ENCODE measurements around the gene SLC35F6. TPM values are rescaled to one million over a fixed set of nuclear protein-coding genes. Genes with fewer than 3 reads are reported as not detected.

Gene SLC35F6
- total and polyA plus RNA-seq, 9 of the 15 experiments (the other 6 are each of a cell fraction or from before 2014, with no cell fraction given) = 11.9 to 47.3 (median 22.5) TPM

GRCh38 chr2:26769089-26769761, 5.1 kb downstream of the SLC35F6 start (continued):
- TF ChIP-seq ZNF407 (IDR thresholded peaks at IDR 0.05; ENCODE audit: low read depth) (no peak), BCLAF1 (IDR thresholded peaks at IDR 0.05; ENCODE audit: borderline replicate concordance in 1 of 2, control insufficient read depth in 1 of 2, low read depth in 2 of 2, low read length in 1 of 2) (no peak), ZBTB5 (IDR thresholded peaks at IDR 0.05) (no peak), ZNF79 (CRISPR knock-in tag; IDR thresholded peaks at IDR 0.05; ENCODE audit: low read depth) (no peak), TFAP4 (CRISPR knock-in tag; IDR thresholded peaks at IDR 0.05; ENCODE audit: borderline replicate concordance) (peak; percentile 92), ELF1 (tag; IDR thresholded peaks at IDR 0.05) (peak; percentile 68), ZNF511 (CRISPR knock-in tag; IDR thresholded peaks at IDR 0.05) (peak; percentile 82), MAX (CRISPR knock-in tag; IDR thresholded peaks at IDR 0.05) (peak; percentile 99)

Data from K562 (cell line).